Natural killer cell (primary cell): ENCODE results near the gene CMTM4. TPM values are rescaled to one million over a fixed set of nuclear protein-coding genes. Genes with fewer than 3 reads are reported as not detected.

Experiments
- ATAC-seq, 3 donors: fragments of 150-1000 bp in 2 of 3; fragments of 200-7000 bp in 1 of 3; cut with Tn5 transposase; 1 replicate in 1 of 3; 2 replicates in 2 of 3; pipeline ENCODE4 v1.10.0; 2021; ENCODE audit warnings: mild to moderate bottlenecking in 2 of 3, moderate library complexity in 2 of 3
- DNase-seq, 2 donors: peaks; one replicate each; pipeline versions ENCODE4 v3.0.0 to v3.0.0-alpha.2; 2013 to 2021; ENCODE audit warnings: mixed read lengths in 1 of 2
- H3K27ac ChIP-seq: one replicate; pipeline ENCODE4 v1.5.1; 2013; ENCODE audit warnings: mild to moderate bottlenecking, low read length
- H3K27me3 ChIP-seq: one replicate; pipeline ENCODE4 v1.6.1; 2013; ENCODE audit warnings: low read length; ENCODE audit not compliant: control insufficient read depth, insufficient read depth
- H3K36me3 ChIP-seq: one replicate; pipeline ENCODE4 v1.6.1; 2013; ENCODE audit warnings: low read length; ENCODE audit not compliant: control insufficient read depth, insufficient read depth
- H3K4me1 ChIP-seq: one replicate; pipeline ENCODE4 v1.6.1; 2013; ENCODE audit warnings: low read length; ENCODE audit not compliant: control insufficient read depth, insufficient read depth
- H3K4me3 ChIP-seq: one replicate; pipeline ENCODE4 v1.5.1; 2013; ENCODE audit warnings: low read length
- H3K9me3 ChIP-seq: one replicate; pipeline ENCODE4 v1.6.1; 2013; ENCODE audit warnings: low read length; ENCODE audit not compliant: control insufficient read depth, insufficient read depth
- H3K27ac Mint-ChIP-seq, 2 donors: one replicate each; pipeline ENCODE4 v1.8.0; 2022; ENCODE audit warnings: mild to moderate bottlenecking in 2 of 2, mixed read lengths in 2 of 2, moderate library complexity in 1 of 2
- H3K27me3 Mint-ChIP-seq, 2 donors: one replicate each; pipeline ENCODE4 v1.8.0; 2022; ENCODE audit warnings: low read depth in 2 of 2, mixed read lengths in 2 of 2
- H3K36me3 Mint-ChIP-seq: one replicate; pipeline ENCODE4 v1.8.0; 2022; ENCODE audit warnings: mixed read lengths
- H3K4me1 Mint-ChIP-seq, 2 donors: one replicate each; pipeline ENCODE4 v1.8.0; 2022; ENCODE audit warnings: mixed read lengths in 2 of 2
- H3K4me3 Mint-ChIP-seq: one replicate; pipeline ENCODE4 v1.8.0; 2022; ENCODE audit warnings: mild to moderate bottlenecking, moderate library complexity, mixed read lengths
- H3K9me3 Mint-ChIP-seq, 2 donors: one replicate each; pipeline ENCODE4 v1.8.0; 2022; ENCODE audit warnings: mixed read lengths in 2 of 2
- CTCF ChIP-seq: fragments of 200-600 bp; IDR thresholded peaks from one replicate; pipeline ENCODE4 v1.8.0; 2022; ENCODE audit warnings: antibody characterized with exemption
- WGBS: methylation state at CpG from one replicate; pipeline ENCODE4 v1.1.7; 2013; ENCODE audit warnings: missing lambda C conversion rate; ENCODE audit not compliant: insufficient coverage; 5-methylcytosine and 5-hydroxymethylcytosine counted together
- intact Hi-C: fragments of 100-400 bp; cut with micrococcal nuclease; formaldehyde crosslinking; loops from one replicate; pipeline ENCODE4 v1.14.2; 2022
- total RNA-seq, 4 donors: library from RNA; stranded (reverse); fragments of 120-200 nt in 1 of 4; gene quantifications; one replicate each; pipeline versions ENCODE4 v1.2.3 to v1.2.4, GENCODE V29; 2013 to 2022

The CMTM4 gene
- total RNA-seq, 3 donors from 2014 or later (not counting 1 experiment from before 2014, with no cell fraction given) = 0.61 to 1.4 (median 0.85) TPM

DNA sequence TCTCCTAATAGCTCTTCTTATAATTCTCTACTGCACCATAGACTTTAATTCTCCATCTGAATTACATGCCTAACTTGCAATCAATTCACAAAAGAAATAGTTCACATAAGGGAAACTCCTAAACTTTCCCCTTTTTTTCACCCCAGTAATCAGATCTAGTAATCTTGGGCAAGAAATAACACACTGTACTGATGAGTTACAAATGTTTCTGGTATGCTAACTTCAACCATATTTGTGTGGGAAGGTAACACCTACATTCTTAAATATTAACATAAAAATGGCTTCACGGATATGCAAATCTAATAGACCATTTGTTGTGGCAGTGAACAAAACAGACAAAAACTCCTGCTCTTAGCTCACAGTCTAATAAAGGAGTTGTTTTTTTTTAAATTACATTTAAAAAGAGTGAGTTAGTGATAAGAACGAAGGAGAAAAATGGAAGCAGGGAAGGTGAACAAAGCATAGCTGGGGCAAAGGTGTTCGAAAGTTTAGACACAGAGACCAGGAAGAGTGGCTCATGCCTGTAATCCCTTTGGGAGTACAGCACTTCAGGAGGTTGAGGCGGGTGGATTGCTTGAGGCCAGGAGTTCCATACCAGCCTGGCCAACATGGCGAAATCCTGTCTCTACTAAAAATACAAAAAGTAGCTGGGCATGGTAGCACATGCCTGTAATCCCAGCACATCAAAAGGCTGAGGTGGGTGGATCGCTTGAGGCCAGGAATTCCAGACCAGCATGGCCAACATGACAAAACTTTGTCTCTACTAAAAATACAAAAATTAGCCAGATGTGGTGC lies 57.3 kb downstream of the CMTM4 start:
- H3K27ac Mint-ChIP-seq = no peak overlapping the region
- no peak for DNase-seq

GRCh38 chr16:66637806-66638205 lies 58.7 kb downstream of the CMTM4 start:
- no peak for TF ChIP-seq CTCF
- Mint-ChIP-seq H3K4me3 (no peak overlapping the region), H3K36me3 (no peaks in the 10 kb centered on the region), H3K4me1 (no peaks in the 10 kb centered on the region), H3K27ac (no peak overlapping the region), H3K27me3 (peaks cover 7 to 18% of the 10 kb centered on the region in 2 donors), H3K9me3 (no peaks in the 10 kb centered on the region)
- Histone ChIP-seq H3K4me3 (no peak overlapping the region), H3K27ac (no peak overlapping the region), H3K27me3 (no peaks in the 10 kb centered on the region), H3K36me3 (no peaks in the 10 kb centered on the region), H3K9me3 (no peaks in the 10 kb centered on the region), H3K4me1 (no peaks in the 10 kb centered on the region)
- 84% methylated on average over 3 of the region's 3 CpGs for WGBS
- intact Hi-C loops = no loop called here
- DNase-seq (no peak), ATAC-seq (no peak)

More for the DNA sequence above, 57.3 kb downstream of the CMTM4 start:
- intact Hi-C loops = no loop called here
- Histone ChIP-seq H3K4me3 (no peak overlapping the region), H3K27me3 (no peaks in the 10 kb centered on the region), H3K27ac (no peak overlapping the region), H3K9me3 (no peaks in the 10 kb centered on the region), H3K4me1 (no peaks in the 10 kb centered on the region), H3K36me3 (no peaks in the 10 kb centered on the region)
- H3K9me3 Mint-ChIP-seq = no peaks in the 10 kb centered on the region
- no peaks in the 10 kb centered on the region for H3K36me3 Mint-ChIP-seq
- ATAC-seq = no peak
- 96% methylated on average over 5 of the region's 6 CpGs for WGBS
- no peak overlapping the region for H3K4me3 Mint-ChIP-seq
- H3K27me3 Mint-ChIP-seq = peaks cover 7 to 18% of the 10 kb centered on the region in 2 donors
- no peaks in the 10 kb centered on the region for H3K4me1 Mint-ChIP-seq
- no peak for TF ChIP-seq CTCF

GRCh38 chr16:66636199-66636598 lies 60.3 kb downstream of the CMTM4 start:
- no peak for DNase-seq
- Histone ChIP-seq H3K27me3 (no peaks in the 10 kb centered on the region), H3K4me3 (no peak overlapping the region), H3K9me3 (no peaks in the 10 kb centered on the region), H3K36me3 (no peaks in the 10 kb centered on the region), H3K27ac (no peak overlapping the region), H3K4me1 (no peaks in the 10 kb centered on the region)
- ATAC-seq = no peak
- Mint-ChIP-seq H3K4me1 (no peaks in the 10 kb centered on the region), H3K36me3 (no peaks in the 10 kb centered on the region), H3K9me3 (no peaks in the 10 kb centered on the region), H3K27me3 (peaks cover 7 to 18% of the 10 kb centered on the region in 2 donors), H3K27ac (no peak overlapping the region), H3K4me3 (no peak overlapping the region)
- 93% methylated on average over 5 of the region's 5 CpGs for WGBS
- intact Hi-C loops = no loop called here
- TF ChIP-seq CTCF = no peak

- Histone ChIP-seq H3K27me3 (no peaks in the 10 kb centered on the region), H3K9me3 (no peaks in the 10 kb centered on the region), H3K36me3 (no peaks in the 10 kb centered on the region), H3K4me3 (no peak overlapping the region), H3K27ac (no peak overlapping the region), H3K4me1 (no peaks in the 10 kb centered on the region)
- Mint-ChIP-seq H3K4me3 (no peak overlapping the region), H3K36me3 (no peaks in the 10 kb centered on the region), H3K27ac (no peak overlapping the region), H3K4me1 (no peaks in the 10 kb centered on the region), H3K27me3 (peaks cover 7 to 15% of the 10 kb centered on the region in 2 donors), H3K9me3 (no peaks in the 10 kb centered on the region)
- TF ChIP-seq CTCF = no peak
- WGBS = 90% methylated on average over 6 of the region's 6 CpGs
- DNase-seq (no peak), ATAC-seq (no peak)
- intact Hi-C loops = no loop called here
These were observed 61.1 kb downstream of the CMTM4 start for GRCh38 chr16:66635406-66635805.
